ENCODE results near the gene LARP6.

DNA sequence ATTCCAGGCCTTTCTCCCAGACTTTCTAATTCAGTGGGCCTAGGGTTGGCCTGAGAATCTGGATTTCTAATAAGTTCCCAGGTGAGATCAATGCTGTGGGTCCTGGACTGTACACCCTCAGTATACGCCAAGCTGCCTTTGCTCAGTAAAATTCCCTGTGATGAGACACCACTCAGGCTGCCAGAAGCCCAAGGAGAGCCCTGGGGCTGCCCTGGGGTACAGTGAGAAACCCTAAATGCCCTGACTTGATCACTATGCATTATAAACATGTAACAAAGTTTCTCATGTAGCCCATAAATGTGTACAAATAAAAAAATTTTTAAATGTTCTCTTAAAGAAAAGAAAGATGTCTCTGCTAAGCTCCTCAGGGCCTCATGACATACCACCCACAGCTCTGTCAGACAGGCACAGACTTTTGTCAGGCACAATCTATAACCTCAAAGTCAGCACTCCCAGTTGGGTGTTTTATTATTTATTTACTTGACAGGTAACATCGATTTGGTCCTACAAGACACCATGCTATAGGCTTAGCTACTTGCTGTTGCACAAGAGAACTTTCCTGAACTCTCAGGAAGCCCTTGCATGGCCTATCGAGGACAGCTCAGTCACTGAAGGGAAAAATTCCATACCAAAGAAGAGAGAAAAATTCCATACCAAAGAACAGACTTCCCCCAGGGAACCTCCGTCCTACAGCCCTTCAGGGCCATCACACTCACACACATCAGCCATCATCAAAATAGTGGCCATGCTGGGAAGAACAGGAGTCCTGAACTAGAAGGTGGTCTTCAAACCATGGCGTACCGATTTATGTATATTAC is 22.7 kb downstream of the LARP6 start:
- TF ChIP-seq, protein P1, sequence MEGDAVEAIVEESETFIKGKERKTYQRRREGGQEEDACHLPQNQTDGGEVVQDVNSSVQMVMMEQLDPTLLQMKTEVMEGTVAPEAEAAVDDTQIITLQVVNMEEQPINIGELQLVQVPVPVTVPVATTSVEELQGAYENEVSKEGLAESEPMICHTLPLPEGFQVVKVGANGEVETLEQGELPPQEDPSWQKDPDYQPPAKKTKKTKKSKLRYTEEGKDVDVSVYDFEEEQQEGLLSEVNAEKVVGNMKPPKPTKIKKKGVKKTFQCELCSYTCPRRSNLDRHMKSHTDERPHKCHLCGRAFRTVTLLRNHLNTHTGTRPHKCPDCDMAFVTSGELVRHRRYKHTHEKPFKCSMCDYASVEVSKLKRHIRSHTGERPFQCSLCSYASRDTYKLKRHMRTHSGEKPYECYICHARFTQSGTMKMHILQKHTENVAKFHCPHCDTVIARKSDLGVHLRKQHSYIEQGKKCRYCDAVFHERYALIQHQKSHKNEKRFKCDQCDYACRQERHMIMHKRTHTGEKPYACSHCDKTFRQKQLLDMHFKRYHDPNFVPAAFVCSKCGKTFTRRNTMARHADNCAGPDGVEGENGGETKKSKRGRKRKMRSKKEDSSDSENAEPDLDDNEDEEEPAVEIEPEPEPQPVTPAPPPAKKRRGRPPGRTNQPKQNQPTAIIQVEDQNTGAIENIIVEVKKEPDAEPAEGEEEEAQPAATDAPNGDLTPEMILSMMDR (IDR thresholded peaks at IDR 0.05), result no peak
- no peak for TF ChIP-seq HDAC2 (IDR thresholded peaks at IDR 0.05)
- no peak for TF ChIP-seq POLR2AphosphoS2 (conservative IDR thresholded peaks at IDR 0.05; ENCODE audit: low read length)
- no peak for TF ChIP-seq RAD21 (conservative IDR thresholded peaks at IDR 0.05 in 1 of 2, IDR thresholded peaks at IDR 0.05 in 1 of 2)
- no peak for TF ChIP-seq POLR2A (IDR thresholded peaks at IDR 0.05; ENCODE audit: low read length)
